Caki2 (cell line): ENCODE measurements around the gene SNAP23. TPM values are rescaled to one million over a fixed set of nuclear protein-coding genes. Genes with fewer than 3 reads are reported as not detected.

Experiments used
- DNase-seq: peaks from one replicate; pipeline ENCODE4 v3.0.0-alpha.2; 2015; ENCODE audit warnings: low read depth
- in situ Hi-C: cut with HindIII; loops from 2 replicates; pipeline ENCODE4 v1.10.0; 2016; ENCODE audit warnings: low sequenced_read_pairs, low pct_unique_long_range_greater_than_20kb, mixed read lengths
- total RNA-seq: library from RNA; depleted of rRNA; stranded (reverse); fragments of >200 nt; shearing (Covaris generic); gene quantifications from 2 replicates; pipeline ENCODE4 v1.2.3, GENCODE V29; 2014; ENCODE audit warnings: low replicate concordance

Gene SNAP23
- total RNA-seq, 1 experiment from 2014 or later = 48.0 TPM

DNA sequence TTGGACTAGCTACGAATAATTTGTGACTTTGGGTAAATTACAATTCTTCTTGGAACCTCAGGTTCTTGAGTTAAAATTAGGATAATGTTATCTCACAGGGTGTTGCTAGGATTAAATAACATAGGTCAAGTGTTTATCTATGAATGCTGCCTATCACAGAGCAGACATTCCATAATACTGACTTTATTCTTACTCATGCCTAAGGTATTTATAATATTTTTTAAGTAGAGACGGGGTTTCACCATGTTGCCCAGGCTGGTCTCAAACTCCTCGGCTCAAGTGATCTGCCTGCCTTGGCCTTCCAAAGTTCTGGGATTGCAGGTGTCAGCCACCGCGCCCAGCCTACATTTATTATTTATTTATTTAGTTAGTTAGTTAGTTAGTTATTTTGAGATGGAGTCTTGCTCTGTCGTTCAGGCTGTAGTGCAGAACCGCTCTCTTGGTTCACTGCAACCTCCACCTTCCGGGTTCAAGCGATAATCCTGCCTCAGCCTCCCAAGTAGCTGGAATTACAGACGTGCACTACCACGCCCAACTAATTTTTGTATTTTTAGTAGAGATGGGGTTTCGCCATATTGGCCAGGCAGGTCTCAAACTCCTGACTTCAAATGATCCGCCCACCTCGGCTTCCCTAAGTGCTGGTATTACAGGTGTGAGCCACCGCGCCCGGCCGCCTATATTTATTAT lies 3.8 kb upstream of the SNAP23 start:
- in situ Hi-C loops = no loop called here
- DNase-seq = no peak

DNA sequence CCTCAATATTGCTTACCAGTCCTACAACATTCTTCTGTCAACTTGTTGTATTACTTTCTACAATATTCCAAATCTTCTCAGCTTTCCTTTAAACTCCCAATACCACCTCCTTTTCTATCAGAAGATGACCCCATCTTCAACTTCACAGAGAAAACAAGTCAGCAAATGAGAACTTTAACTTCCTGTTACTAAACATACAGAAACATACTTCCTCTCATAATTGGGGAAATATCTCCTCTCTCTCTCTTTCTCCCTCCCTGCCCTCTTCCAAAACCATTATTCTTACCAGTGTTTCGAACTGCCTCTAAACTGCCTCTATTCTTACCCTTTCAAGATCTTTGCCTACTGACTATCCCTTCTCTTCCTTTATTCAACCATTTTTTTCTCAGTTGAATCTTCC lies 1.8 kb upstream of the SNAP23 start:
- in situ Hi-C loops = no loop called here

DNA sequence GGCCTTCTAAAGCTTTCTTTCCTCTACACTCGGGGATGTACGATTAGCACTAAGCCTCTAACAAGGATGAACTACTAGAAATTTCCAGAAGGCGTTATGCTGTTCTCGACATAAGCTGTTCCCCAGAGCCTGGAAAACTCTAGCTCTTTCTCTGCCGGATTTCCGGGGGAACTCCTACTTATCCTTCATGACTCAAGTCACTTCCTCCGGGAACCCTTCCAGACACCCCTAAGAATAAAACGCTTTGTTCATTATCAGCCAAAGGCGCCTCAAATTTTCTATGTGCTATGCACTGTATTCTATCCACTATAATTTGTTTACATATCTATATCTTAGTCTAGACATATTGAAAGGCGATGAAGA lies 455 bp upstream of the SNAP23 start:
- no peak for DNase-seq
- in situ Hi-C loops = no loop called here

More for the DNA sequence above, 1.8 kb upstream of the SNAP23 start:
- no peak for DNase-seq

DNA sequence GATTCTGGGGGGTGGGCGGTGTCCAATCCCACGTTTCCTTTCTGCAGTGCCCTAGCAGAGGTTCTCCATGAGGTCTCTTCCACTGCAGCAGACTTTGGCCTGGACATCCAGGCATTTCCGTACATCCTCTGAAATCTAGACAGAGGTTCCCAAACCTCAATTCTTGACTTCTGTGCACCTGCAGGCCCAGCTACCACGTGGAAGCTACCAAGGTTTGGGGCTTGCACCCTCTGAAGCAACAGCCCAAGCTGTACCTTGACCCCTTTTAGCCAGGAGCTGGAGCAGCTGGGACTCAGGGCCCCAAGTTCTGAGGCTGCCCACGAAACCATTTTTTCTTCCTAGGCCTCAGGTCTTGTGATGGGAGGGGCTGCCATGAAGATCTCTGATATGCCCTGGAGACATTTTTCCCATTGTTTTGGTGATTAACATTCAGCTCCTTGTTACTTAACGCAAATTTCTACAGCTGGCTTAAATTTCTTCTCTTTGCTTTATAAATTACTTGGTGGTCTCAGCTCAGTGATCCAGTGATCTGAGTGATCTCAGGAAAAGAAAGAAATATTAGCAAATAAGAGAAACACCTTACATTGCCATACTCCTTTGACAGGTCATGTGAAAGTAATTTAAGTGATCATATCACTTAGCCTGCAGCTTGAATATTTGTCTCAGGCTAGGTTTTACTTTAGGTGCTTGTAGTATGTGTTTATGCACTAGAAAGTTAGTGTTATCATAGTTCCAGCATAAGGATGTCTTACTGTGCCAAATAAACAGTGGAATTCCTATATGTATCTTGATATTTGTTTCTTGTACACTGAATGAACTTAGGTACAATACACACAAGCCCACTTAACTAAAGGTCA lies 3.0 kb downstream of the SNAP23 start:
- in situ Hi-C loops = no loop called here
- no peak for DNase-seq

DNA sequence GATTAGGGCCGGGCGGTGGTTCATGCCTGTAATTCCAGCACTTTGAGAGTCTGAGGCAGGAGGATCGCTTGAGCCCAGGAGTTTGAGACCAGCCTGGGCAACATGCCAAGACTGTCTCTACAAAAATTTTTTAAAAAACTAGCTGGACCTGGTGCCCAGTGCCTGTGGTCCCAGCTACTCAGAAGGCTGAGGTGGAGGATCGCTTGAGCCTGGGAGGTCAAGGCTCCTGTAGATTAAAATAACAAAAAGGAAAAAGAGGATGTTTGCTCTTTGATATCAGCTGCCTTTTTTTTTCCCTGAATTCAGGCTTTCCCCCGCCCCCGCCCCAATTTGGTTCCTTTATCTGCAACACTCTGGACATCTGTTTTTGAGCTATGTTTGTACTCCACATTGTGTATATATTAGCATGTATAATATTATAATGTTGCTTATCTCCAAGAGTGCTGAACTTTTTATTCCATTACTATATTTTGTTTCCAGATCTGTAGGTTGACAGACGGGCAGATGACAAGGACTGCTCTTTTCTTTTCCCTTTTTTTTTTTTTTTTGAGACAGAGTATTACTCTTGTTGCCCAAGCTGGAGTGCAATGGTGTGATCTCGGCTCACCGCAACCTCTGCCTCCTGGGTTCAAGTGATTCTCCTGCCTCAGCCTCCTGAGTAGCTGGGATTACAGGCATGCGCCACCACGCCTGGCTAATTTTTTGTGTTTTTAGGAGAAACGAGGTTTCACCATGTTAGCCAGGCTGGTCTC lies 4.6 kb downstream of the SNAP23 start:
- no peak for DNase-seq
- in situ Hi-C loops = no loop called here

DNA sequence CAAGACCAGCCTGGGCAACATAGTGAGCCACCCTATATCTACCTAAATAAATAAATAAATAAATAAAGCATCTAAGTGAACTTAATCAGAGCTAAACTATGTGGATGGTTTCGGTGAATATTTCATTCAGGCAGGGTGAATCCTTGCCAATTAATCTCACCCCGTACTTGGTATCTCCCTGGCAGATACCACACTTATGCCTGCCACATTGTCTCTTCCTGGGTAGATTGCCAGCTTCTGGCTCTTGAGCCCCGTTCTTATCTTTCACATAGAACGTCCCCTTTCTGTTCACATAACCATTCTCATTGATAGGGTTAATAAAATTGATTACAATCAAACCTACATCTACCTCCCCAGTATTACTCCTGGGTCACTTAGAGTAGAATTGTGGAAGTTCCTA lies 7.0 kb downstream of the SNAP23 start:
- in situ Hi-C loops = no loop called here
- DNase-seq = no peak

DNA sequence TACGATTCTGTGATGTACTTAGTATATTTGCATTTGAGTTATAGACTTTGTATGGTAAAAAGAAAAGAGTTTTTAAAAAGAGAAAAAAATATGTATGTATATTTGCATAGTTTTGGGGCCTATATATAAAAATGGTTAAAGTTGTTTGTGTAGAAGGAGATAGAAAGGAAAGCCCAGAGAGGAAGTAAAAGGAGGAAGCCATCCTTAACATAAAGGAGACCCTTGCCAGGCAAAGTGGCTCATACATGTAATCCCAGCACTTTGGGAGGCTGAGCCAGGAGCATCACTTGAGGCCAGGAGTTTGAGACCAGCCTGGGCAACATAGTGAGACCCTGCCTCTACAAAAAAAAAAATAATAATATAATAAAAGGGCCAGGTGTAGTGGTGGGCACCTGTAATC lies 8.4 kb downstream of the SNAP23 start:
- in situ Hi-C loops = no loop called here
- no peak for DNase-seq

DNA sequence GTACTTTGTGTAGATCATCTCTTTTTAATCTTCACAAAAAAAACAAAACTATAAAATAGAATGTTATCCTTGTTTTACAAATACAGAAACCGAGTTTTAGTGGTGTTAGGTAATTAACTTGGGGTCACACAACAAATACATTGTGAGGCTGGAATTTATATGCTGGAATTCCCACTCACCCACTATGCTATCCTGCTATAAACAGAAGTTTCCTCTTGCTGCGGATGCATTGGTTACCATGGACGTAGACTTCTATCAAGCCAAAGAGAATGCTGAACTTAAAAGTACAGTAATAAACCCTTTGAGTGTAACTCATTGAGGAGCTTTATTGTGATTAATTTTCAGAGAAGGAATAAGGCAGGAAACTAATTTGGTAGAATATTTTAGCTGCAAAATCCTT lies 9.2 kb downstream of the SNAP23 start:
- in situ Hi-C loops = no loop called here
- DNase-seq = no peak

DNA sequence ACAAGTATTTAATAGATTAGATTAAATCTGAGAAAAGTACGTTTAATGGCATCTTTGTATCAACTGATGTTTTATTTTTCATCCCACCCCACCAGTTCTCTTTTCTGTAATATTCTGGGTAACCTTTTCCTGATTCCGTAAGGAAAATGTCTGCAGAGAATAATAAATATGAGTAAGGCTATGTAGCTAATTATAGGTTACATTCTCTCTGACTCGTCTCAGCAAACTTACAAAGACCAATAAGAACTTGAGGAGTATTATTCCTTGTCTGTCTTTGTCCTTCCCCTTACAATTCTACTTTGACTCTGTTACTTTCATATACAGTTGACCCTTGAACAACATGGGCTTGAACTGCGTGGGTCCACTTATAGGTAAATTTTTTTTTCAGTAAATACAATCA lies 12.1 kb downstream of the SNAP23 start:
- in situ Hi-C loops = no loop called here

DNA sequence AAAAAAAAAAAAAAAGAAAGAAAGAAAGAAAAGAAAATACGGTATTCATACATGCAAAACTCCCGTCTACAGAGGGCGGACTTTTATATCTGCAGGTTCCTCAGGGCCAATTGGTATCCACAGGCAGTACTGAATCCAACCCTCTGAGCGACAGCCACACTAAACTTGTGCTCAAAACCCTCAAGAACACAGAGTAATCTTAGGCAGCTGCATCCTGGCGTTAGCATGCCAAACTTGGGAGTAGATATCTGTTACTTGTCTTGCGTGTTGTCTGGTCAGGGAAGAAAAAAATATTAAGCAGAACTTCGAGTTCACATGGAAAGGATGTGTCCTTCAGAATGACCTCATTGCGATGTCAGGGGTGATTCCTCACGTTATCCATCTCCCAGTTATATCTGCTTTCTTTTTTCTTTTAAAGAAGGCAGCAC lies 12.8 kb downstream of the SNAP23 start:
- in situ Hi-C loops = no loop called here
- DNase-seq = no peak

More for the DNA sequence above, 12.1 kb downstream of the SNAP23 start:
- DNase-seq = no peak

DNA sequence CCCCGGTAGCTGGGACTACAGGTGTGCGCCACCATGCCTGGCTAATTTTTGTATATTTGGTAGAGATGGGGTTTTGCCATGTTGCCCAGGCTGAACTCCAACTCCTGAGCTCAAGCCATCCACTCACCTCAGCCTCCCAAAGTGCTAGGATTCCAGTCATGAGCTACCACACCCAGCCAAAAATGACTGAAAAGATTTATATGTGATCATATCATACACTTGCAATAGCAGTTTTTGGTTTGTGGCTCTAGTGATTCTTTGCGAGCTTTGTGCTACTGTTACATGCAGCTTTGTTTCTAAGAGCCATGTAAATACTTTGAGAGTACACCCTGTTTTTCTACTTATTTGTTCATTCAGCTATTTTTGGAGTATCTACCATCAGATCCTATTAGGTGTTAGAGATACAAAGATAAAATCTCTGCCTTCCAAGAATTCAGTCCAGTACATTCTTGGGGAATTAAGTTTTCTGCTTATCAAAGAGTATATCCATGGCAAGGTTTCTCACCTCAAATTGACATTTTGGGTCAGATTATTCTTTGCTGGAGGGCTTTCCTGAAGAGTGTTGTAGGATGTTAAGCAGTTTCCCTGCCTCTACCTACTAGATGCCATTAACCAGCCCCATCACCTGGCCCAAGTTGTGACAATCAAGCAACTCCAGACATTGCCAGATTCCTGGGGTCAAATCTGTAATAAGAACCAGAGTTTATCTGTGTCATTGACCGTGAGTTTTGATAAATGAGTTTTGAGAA lies 15.0 kb downstream of the SNAP23 start:
- DNase-seq = no peak
- in situ Hi-C loops = no loop called here

DNA sequence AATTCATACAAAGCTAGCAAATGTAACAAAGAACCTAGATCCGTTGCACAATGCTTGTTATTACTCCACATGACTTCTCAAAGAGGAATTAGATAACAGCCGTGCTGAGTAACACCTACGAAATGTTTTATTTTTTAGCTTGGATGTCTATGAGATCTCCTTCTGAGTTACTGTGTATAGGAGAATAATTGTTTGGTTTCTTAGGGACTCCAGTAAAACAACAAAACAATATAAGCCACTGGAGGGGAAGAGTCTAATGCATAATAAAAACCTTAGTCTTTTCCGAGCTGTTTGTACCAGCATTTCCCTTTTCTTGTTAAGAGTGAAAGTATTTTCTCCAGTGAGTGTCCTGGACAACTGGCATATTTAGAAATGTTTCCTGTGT lies 15.6 kb downstream of the SNAP23 start:
- in situ Hi-C loops = no loop called here
- no peak for DNase-seq

DNA sequence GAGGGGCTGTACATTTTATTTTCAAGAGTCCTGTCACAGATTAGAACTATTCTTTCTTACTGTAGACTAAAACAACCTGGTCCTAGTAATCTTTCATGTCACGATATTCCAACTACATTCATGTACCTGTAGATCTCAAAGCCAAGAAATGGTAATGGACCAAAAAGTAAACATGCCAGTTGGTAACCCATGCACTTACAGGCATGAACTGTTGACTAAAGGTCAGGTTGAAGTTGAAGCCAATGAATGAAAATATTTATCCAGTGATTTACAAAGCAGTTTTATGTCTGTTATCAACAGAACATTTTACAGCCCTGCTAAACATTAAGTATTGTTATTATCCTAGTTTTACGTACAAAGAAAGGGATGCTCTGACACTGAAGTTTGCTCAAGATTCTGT lies 27.9 kb downstream of the SNAP23 start:
- DNase-seq = no peak
- in situ Hi-C loops = no loop called here

DNA sequence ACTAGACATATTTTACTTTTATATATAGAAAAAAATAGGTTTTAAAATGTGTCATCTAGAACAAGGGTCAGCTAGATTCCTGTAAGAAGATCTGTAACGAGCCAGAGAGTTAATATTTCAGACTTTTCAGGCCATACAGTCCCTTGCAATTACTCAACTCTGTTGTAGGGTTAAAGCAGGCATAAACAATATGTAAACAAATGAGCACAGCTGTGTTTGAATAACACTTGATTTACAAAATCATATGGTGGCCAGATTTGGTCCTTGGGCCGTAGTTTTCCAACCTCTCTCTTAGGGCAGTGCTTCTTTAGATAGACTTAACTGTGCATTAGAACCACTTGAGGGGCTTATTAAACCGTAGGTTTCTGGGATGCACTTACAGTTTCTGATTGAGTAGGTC lies 33.5 kb downstream of the SNAP23 start:
- in situ Hi-C loops = no loop called here

DNA sequence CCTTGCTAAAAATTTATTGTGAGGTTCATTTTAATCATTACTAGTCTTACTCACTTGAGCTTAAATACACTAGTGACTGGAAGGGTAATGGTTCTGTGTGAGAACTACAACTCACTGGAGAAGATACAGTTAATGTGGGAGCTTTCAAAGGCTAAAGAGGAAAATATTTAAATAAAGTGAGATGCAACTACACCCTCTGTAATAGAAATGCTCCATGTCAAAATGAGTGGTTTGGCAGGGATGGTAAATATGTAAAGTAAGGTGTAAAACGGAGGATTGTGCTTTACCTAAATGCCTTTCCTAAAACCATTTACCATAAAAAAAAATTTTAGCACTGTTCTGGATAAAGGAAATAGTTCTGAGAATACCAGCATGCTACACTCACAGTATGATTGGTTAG lies 37.8 kb downstream of the SNAP23 start:
- in situ Hi-C loops = no loop called here
- no peak for DNase-seq

More for the DNA sequence above, 33.5 kb downstream of the SNAP23 start:
- DNase-seq = no peak

DNA sequence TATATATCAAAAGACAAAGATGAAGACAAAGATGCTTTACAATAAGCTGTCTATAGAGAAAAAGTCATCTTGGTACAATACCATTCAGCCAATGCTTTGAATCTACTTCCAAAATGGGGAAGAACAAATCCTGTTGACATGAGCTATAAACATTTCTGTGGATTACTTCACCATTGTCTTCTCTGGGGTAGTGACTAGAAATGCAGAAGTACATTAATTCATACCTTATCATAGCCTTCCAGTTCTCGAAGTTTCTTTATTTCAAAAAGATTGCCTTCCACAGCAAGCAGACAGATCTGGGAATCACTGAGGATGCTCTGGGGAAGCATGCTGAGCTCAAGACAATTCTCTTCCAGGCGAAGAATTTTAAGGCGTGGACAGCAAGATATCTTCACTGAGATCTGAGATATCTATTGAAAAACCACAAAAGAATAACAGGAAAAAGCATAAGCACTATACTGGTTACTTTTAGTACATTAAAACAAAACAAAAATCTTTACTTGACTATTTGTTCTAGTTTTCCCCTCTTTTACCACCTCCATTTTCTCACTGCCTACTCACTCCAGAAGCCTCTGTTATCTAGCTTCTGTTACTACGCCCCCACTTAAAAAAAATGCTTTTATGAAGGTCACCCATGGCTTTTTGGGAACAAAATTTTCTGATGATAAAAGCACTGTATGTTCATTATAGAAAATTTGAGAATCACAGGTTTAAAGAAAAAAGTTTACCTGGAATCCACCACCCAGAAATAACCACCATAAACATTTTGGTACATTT lies 49.6 kb downstream of the SNAP23 start:
- DNase-seq = no peak
- in situ Hi-C loops = no loop called here

DNA sequence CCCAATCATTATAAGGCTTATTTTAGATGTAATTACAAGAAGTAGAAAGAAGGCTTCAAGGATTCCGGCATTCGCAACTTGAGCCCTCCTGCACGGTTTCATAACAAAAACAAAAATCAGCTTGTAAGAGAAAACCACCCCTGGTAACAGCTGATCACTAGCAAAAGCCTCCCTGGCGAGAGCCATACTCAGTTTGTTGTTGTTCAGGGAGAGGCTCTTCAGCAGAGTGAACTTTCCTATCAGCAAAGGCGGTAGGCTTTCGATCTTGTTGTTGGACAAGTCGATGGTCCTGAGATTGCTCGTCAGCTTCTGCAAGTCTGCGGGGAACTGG lies 52.4 kb downstream of the SNAP23 start:
- in situ Hi-C loops = no loop called here
- DNase-seq = no peak
